ENCODE data around the gene NVL.
"Not testable (repeated sequence)": the region's sequence is repeated elsewhere in the genome, so short reads cannot be mapped to it uniquely, and the experiment has no call there.

NVL gene

DNA sequence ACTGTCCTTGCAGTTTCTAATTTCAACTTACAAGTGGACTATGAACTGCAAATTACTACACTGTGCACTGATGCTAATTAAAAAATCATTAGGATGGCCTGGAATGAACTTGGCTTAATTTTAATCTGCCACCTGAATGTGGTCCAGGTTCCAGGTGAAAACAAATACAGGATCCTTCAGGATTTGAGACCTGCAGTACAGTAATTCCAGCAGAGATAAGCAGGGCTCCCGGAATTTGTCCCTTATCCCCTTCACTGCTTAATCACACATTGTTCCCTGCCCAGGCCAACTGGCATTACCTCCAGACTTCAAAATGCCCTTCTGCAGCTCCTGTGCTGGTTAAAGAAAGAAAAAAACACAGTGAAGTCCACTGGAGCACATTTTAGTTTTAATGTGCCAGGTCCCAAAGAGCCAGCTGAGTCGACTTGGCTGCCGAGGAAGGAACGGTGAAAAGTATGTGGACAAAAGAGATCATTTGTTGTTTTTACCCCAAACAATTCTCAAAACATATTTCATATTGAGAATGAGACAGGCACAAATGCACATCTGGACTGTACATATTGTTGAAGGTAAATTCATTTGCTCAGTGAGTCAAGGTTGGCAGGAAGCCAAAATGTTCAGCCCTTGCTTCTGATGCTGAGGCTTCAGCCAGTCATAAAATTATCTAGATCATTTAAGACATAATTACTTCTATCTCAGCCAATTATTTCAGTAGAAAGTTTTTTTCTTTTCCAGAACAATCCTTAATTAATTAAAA lies 118.6 kb downstream of the NVL start (continued):
- TF ChIP-seq ZNF623 (tag by site-specific recombination; IDR thresholded peaks at IDR 0.05) (no peak), HOXA7 (CRISPR knock-in tag; IDR thresholded peaks at IDR 0.05; ENCODE audit: borderline replicate concordance) (no peak), ZNF211 (tag by site-specific recombination; IDR thresholded peaks at IDR 0.05; ENCODE audit: low read depth) (no peak), WT1 (tag by site-specific recombination; IDR thresholded peaks at IDR 0.05) (peak; percentile 27; the same call in 1 of the 2 replicates), KLF7 (tag by site-specific recombination; IDR thresholded peaks at IDR 0.05; ENCODE audit: borderline replicate concordance) (no peak), ZNF16 (tag by site-specific recombination; IDR thresholded peaks at IDR 0.05; ENCODE audit: low read depth) (no peak)

DNA sequence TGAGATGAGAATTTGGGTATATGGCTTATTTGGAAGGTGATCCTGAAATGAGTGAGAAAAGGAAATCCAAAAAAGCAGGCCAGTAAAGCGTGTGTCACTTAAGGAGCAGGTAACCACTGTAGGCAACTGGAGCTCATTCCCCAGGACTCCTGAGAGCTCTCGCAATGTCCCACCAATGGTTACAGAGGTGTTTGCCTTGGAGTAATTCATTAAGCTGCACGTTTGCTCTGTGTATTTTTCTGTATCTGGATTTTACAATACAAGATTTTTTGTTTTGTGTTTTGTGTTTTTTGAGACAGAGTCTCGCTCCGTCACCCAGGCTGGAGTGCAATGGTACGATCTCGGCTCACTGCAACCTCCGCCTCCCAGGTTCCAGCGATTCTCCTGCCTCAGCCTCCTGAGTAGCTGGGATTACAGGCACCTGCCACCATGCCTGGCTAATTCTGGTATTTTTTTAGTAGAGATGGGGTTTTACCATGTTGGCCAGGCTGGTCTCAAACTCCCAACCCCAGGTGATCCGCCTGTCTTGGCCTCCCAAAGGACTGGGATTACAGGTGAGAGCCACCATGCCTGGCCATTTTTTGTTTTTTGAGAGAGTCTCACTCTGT lies 123.9 kb downstream of the NVL start:
- CTCF ChIA-PET; H3K36me3 ChIP-seq (ENCODE audit: control insufficient read depth in 2 of 2, insufficient read depth in 1 of 2, low read length in 2 of 2); H3K9me3 ChIP-seq (ENCODE audit: control insufficient read depth, insufficient read depth, low read depth, low read length); H3K4me3 ChIP-seq (ENCODE audit: low read depth, low read length): not testable (repeated sequence)
- POLR2A ChIA-PET = interaction anchor here (0.7 to 4.2 kb wide), 2 partner anchors 22 to 155 kb away, joined by 5 to 40 read pairs; partner anchors contain the start of gene DEGS1
- TF ChIP-seq, protein P1, sequence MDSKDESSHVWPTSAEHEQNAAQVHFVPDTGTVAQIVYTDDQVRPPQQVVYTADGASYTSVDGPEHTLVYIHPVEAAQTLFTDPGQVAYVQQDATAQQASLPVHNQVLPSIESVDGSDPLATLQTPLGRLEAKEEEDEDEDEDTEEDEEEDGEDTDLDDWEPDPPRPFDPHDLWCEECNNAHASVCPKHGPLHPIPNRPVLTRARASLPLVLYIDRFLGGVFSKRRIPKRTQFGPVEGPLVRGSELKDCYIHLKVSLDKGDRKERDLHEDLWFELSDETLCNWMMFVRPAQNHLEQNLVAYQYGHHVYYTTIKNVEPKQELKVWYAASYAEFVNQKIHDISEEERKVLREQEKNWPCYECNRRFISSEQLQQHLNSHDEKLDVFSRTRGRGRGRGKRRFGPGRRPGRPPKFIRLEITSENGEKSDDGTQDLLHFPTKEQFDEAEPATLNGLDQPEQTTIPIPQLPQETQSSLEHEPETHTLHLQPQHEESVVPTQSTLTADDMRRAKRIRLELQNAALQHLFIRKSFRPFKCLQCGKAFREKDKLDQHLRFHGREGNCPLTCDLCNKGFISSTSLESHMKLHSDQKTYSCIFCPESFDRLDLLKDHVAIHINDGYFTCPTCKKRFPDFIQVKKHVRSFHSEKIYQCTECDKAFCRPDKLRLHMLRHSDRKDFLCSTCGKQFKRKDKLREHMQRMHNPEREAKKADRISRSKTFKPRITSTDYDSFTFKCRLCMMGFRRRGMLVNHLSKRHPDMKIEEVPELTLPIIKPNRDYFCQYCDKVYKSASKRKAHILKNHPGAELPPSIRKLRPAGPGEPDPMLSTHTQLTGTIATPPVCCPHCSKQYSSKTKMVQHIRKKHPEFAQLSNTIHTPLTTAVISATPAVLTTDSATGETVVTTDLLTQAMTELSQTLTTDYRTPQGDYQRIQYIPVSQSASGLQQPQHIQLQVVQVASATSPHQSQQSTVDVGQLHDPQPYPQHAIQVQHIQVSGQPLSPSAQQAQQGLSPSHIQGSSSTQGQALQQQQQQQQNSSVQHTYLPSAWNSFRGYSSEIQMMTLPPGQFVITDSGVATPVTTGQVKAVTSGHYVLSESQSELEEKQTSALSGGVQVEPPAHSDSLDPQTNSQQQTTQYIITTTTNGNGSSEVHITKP (tag by site-specific recombination; IDR thresholded peaks at IDR 0.05) = peak; percentile 78
- TF ChIP-seq ZNF335 (tag by site-specific recombination; conservative IDR thresholded peaks at IDR 0.05) = 0 out of 2 replicates have a peak, but pooled peaks have one; percentile 7
- H3K27ac ChIP-seq (ENCODE audit: extremely low read depth, low read depth, low read length) = 0 out of 2 replicates have a peak overlapping the region, but pooled peaks have one; percentile 27
- peaks cover 26% of the 10 kb centered on the region for H3K4me1 ChIP-seq (ENCODE audit: control insufficient read depth, insufficient read depth, low read length)

DNA sequence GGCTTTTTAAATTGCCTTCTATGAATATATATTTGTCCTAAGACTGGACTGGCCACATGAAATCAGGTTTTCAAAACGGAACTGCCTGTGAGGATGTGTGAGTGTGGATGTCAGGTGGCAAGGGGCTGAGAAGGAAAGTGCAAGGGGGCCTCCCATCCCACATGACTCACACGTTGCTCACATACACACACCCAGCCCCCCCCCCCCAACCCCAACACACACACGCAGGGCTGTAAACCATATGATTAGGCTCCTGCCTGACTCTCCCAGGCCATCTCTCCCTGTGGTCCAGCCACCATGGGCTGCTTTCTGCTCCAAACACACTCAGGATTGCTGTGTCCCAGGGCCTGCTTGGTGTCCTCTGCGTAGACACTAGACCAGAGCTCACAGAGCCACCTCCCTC lies 124.5 kb downstream of the NVL start:
- CTCF ChIA-PET = no interaction called here
- H3K27ac ChIP-seq (ENCODE audit: extremely low read depth, low read depth, low read length) = peak overlapping the region; percentile 27; the same call in 1 of the 2 replicates
- no peak overlapping the region for H3K4me3 ChIP-seq (ENCODE audit: low read depth, low read length)
- peaks cover 25% of the 10 kb centered on the region for H3K4me1 ChIP-seq (ENCODE audit: control insufficient read depth, insufficient read depth, low read length)
- no peaks in the 10 kb centered on the region for H3K9me3 ChIP-seq (ENCODE audit: control insufficient read depth, insufficient read depth, low read depth, low read length)
- H3K36me3 ChIP-seq (ENCODE audit: control insufficient read depth in 2 of 2, insufficient read depth in 1 of 2, low read length in 2 of 2) = no peaks in the 10 kb centered on the region; a peak in 1 of 3 replicates
- POLR2A ChIA-PET = interaction anchor here (0.6 to 4.2 kb wide), 5 partner anchors 10 to 154 kb away, joined by 3 to 40 read pairs (median 5); partner anchors contain the start of gene DEGS1
- TF ChIP-seq ZNF292 (tag by site-specific recombination; IDR thresholded peaks at IDR 0.05; ENCODE audit: borderline replicate concordance, low read depth) (no peak), ZNF747 (tag by site-specific recombination; IDR thresholded peaks at IDR 0.05) (no peak), ZBTB1 (tag by site-specific recombination; IDR thresholded peaks at IDR 0.05) (no peak), GFI1B (tag by site-specific recombination; IDR thresholded peaks at IDR 0.05) (no peak), TRIM28 (IDR thresholded peaks at IDR 0.05; ENCODE audit: borderline replicate concordance, low read length) (peak; percentile 83; the same call in 1 of the 2 replicates), GLI2 (tag by site-specific recombination; IDR thresholded peaks at IDR 0.05; ENCODE audit: borderline replicate concordance, low read depth) (no peak), ZNF433 (tag by site-specific recombination; IDR thresholded peaks at IDR 0.05; ENCODE audit: low read depth) (no peak), ZNF223 (tag by site-specific recombination; IDR thresholded peaks at IDR 0.05) (no peak), GLIS1 (tag by site-specific recombination; IDR thresholded peaks at IDR 0.05) (peak; percentile 67)
- TF ChIP-seq, protein P2, sequence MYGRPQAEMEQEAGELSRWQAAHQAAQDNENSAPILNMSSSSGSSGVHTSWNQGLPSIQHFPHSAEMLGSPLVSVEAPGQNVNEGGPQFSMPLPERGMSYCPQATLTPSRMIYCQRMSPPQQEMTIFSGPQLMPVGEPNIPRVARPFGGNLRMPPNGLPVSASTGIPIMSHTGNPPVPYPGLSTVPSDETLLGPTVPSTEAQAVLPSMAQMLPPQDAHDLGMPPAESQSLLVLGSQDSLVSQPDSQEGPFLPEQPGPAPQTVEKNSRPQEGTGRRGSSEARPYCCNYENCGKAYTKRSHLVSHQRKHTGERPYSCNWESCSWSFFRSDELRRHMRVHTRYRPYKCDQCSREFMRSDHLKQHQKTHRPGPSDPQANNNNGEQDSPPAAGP (tag by site-specific recombination; IDR thresholded peaks at IDR 0.05) = peak; percentile 52; the same call in 1 of the 2 replicates
- TF ChIP-seq, protein P3, sequence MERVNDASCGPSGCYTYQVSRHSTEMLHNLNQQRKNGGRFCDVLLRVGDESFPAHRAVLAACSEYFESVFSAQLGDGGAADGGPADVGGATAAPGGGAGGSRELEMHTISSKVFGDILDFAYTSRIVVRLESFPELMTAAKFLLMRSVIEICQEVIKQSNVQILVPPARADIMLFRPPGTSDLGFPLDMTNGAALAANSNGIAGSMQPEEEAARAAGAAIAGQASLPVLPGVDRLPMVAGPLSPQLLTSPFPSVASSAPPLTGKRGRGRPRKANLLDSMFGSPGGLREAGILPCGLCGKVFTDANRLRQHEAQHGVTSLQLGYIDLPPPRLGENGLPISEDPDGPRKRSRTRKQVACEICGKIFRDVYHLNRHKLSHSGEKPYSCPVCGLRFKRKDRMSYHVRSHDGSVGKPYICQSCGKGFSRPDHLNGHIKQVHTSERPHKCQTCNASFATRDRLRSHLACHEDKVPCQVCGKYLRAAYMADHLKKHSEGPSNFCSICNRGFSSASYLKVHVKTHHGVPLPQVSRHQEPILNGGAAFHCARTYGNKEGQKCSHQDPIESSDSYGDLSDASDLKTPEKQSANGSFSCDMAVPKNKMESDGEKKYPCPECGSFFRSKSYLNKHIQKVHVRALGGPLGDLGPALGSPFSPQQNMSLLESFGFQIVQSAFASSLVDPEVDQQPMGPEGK (tag by site-specific recombination; IDR thresholded peaks at IDR 0.05) = peak; percentile 74
- TF ChIP-seq, protein P4, sequence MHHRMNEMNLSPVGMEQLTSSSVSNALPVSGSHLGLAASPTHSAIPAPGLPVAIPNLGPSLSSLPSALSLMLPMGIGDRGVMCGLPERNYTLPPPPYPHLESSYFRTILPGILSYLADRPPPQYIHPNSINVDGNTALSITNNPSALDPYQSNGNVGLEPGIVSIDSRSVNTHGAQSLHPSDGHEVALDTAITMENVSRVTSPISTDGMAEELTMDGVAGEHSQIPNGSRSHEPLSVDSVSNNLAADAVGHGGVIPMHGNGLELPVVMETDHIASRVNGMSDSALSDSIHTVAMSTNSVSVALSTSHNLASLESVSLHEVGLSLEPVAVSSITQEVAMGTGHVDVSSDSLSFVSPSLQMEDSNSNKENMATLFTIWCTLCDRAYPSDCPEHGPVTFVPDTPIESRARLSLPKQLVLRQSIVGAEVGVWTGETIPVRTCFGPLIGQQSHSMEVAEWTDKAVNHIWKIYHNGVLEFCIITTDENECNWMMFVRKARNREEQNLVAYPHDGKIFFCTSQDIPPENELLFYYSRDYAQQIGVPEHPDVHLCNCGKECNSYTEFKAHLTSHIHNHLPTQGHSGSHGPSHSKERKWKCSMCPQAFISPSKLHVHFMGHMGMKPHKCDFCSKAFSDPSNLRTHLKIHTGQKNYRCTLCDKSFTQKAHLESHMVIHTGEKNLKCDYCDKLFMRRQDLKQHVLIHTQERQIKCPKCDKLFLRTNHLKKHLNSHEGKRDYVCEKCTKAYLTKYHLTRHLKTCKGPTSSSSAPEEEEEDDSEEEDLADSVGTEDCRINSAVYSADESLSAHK (tag by site-specific recombination; IDR thresholded peaks at IDR 0.05) = no peak
- TF ChIP-seq, protein P5, sequence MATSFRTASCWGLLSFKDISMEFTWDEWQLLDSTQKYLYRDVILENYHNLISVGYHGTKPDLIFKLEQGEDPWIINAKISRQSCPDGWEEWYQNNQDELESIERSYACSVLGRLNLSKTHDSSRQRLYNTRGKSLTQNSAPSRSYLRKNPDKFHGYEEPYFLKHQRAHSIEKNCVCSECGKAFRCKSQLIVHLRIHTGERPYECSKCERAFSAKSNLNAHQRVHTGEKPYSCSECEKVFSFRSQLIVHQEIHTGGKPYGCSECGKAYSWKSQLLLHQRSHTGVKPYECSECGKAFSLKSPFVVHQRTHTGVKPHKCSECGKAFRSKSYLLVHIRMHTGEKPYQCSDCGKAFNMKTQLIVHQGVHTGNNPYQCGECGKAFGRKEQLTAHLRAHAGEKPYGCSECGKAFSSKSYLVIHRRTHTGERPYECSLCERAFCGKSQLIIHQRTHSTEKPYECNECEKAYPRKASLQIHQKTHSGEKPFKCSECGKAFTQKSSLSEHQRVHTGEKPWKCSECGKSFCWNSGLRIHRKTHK (tag by site-specific recombination; IDR thresholded peaks at IDR 0.05) = no peak

Measured in HEK293 (cell line).